Measurements from ENCODE around the gene ZMYND11. TPM values are rescaled to one million over a fixed set of nuclear protein-coding genes. Genes with fewer than 3 reads are reported as not detected.
"Not testable (repeated sequence)": the region's sequence is repeated elsewhere in the genome, so short reads cannot be mapped to it uniquely, and the experiment has no call there.

The ZMYND11 gene
- total RNA-seq, 2 experiments from 2014 or later = 10.1 to 11.0 TPM

- H3K27me3 Mint-ChIP-seq (ENCODE audit: low read depth); H3K4me3 Mint-ChIP-seq; H3K27ac Mint-ChIP-seq; CTCF ChIA-PET; H3K4me1 Mint-ChIP-seq (ENCODE audit: low read depth); intact Hi-C loops (cut with micrococcal nuclease); H3K36me3 Mint-ChIP-seq (ENCODE audit: low read depth); DNase-seq; H3K9me3 Mint-ChIP-seq: not testable (repeated sequence)
Observed at GRCh38 chr10:300580-300979, 165.3 kb downstream of the ZMYND11 start.

- intact Hi-C loops (cut with micrococcal nuclease) = no loop called here
Observed at GRCh38 chr10:301536-301935, 166.3 kb downstream of the ZMYND11 start.

More at GRCh38 chr10:301536-301935, 166.3 kb downstream of the ZMYND11 start:
- peaks cover 1% of the 10 kb centered on the region for H3K36me3 Mint-ChIP-seq (ENCODE audit: low read depth)
- H3K4me1 Mint-ChIP-seq (ENCODE audit: low read depth) = no peaks in the 10 kb centered on the region
- no peaks in the 10 kb centered on the region for H3K9me3 Mint-ChIP-seq
- no peak overlapping the region for H3K27ac Mint-ChIP-seq
- CTCF ChIA-PET = no interaction called here
- no peak overlapping the region for H3K4me3 Mint-ChIP-seq
- DNase-seq = no peak
- no peaks in the 10 kb centered on the region for H3K27me3 Mint-ChIP-seq (ENCODE audit: low read depth)

Other genes with a start within 250 kb of the ZMYND11 start
- gene TUBB8, start 86.2 kb upstream of the ZMYND11 start, total RNA-seq = not detected

Measured in activated naive CD4-positive, alpha-beta T cell treated with anti-CD3 and anti-CD28 coated beads for 36 hours (primary cell).